SJCRH30 (cell line): ENCODE measurements around the gene POR. TPM values are rescaled to one million over a fixed set of nuclear protein-coding genes. Genes with fewer than 3 reads are reported as not detected.

Experiments used
- DNase-seq, 2 experiments: peaks; one replicate each; pipeline ENCODE4 v3.0.0-alpha.2; 2015 to 2020
- H3K27ac ChIP-seq: fragments of 250-450 bp; sonication (Bioruptor Pico); 2 replicates; pipeline ENCODE4 v1.5.1; 2020; ENCODE audit warnings: mild to moderate bottlenecking, moderate library complexity
- H3K27me3 ChIP-seq: fragments of 250-450 bp; sonication (Bioruptor Pico); 2 replicates; pipeline ENCODE4 v1.5.1; 2020; ENCODE audit warnings: mild to moderate bottlenecking, moderate library complexity
- H3K36me3 ChIP-seq: fragments of 250-450 bp; sonication (Bioruptor Pico); 2 replicates; pipeline ENCODE4 v1.5.1; 2020; ENCODE audit warnings: mild to moderate bottlenecking, moderate library complexity
- H3K4me1 ChIP-seq: fragments of 250-450 bp; sonication (Bioruptor Pico); 2 replicates; pipeline ENCODE4 v1.5.1; 2020; ENCODE audit warnings: mild to moderate bottlenecking, moderate library complexity
- H3K4me3 ChIP-seq: fragments of 250-450 bp; sonication (Bioruptor Pico); 2 replicates; pipeline ENCODE4 v1.5.1; 2020; ENCODE audit warnings: mild to moderate bottlenecking, moderate library complexity
- H3K9me3 ChIP-seq: fragments of 250-450 bp; sonication (Bioruptor Pico); replicated peaks from 2 replicates; pipeline ENCODE4 v1.5.1; 2020; ENCODE audit warnings: mild to moderate bottlenecking, moderate library complexity
- total RNA-seq: library from RNA; depleted of rRNA; stranded (reverse); fragments of >200 nt; shearing (Covaris generic); gene quantifications from 2 replicates; pipeline ENCODE4 v1.2.3, GENCODE V29; 2014

Gene POR
- total RNA-seq, 1 experiment from 2014 or later = 109 TPM

DNA sequence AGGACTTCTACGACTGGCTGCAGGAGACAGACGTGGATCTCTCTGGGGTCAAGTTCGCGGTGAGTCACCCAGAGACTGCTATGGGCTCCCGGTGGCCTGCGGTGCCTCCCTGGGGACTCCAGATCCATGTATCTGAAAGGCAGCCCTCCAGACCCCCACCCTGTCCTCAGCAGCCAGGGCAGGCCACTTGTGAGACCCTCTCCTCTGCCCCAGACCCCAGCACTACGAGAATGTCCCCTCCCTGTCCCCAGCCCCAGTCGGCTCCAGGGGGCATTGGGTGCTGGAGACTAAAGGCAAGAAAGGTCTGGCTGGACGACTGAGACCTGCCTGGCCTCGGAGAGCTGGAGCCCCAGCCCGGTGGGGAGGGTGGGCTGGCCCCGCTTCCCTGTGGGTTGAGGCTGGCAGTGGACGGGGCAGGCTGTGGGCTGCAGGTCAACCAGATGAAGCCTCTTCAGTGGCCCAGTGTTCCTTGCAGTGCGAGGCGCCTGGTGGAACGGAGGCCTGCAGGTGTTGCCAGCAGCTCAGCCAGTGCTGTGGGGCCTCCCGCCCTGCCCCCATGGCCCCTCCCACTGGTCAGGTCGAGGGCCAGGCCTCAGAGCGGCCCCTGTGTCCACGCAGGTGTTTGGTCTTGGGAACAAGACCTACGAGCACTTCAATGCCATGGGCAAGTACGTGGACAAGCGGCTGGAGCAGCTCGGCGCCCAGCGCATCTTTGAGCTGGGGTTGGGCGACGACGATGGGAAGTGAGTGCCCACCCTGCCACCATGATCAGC lies 65.7 kb downstream of the POR start:
- H3K9me3 ChIP-seq = no peaks in the 10 kb centered on the region
- no peaks in the 10 kb centered on the region for H3K27me3 ChIP-seq
- no peak overlapping the region for H3K4me3 ChIP-seq
- no peak overlapping the region for H3K27ac ChIP-seq
- H3K4me1 ChIP-seq = peaks cover 17% of the 10 kb centered on the region
- H3K36me3 ChIP-seq = peaks cover 55% of the 10 kb centered on the region
- DNase-seq = no peak

DNA sequence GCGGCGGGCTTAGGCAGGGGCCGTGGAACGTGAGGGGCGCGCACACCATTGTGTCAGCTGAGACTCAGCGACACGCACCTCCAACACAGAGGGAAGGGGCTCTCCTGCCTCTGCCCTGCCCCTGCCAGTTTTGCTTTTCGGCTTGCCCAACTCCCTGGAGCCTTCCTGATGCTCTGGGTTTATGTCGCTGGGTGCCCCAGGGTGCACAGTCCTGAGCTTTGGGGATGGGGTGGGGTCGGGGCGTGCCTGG lies 66.2 kb downstream of the POR start:
- no peak for DNase-seq
- H3K4me3 ChIP-seq = no peak overlapping the region
- no peaks in the 10 kb centered on the region for H3K9me3 ChIP-seq
- no peaks in the 10 kb centered on the region for H3K27me3 ChIP-seq
- H3K36me3 ChIP-seq = peaks cover 60% of the 10 kb centered on the region
- H3K4me1 ChIP-seq = peaks cover 17% of the 10 kb centered on the region
- H3K27ac ChIP-seq = no peak overlapping the region

DNA sequence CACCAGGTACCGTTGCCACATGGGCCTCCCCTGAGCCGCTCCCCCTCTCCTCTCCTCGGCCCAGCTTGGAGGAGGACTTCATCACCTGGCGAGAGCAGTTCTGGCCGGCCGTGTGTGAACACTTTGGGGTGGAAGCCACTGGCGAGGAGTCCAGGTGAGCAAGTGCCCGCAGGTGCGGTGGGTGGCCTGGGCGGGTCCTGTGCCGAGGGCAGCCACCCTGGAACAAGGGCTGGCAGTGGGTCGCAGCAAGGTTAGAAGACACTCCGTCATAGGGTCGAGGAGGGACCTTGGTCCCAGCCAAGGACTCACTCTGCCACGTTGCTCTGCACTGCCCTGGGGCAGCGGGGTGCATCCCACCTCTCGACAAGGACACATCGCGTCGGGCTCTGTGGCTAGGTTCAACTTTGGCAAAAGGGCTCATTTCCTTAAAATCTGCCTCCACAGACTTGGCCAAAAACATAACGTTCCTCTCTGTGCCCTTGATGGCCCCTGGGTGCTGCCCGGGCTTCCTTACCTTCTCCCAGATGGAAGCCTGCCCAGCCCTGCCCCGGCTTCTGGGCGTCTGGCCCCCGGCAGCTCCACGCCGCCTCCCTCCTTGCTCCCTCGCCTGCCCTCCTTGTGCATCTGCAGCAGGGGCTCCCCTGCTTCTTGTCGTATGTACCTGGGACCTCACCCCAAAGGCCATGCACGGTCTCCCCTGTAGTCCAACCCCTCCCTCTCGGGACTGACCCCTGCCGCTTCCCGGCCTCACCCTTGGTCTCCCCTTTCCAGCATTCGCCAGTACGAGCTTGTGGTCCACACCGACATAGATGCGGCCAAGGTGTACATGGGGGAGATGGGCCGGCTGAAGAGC lies 66.7 kb downstream of the POR start:
- Histone ChIP-seq H3K4me1 (peaks cover 17% of the 10 kb centered on the region), H3K27me3 (no peaks in the 10 kb centered on the region), H3K4me3 (no peak overlapping the region), H3K9me3 (no peaks in the 10 kb centered on the region), H3K36me3 (peaks cover 66% of the 10 kb centered on the region), H3K27ac (no peak overlapping the region)
- no peak for DNase-seq

DNA sequence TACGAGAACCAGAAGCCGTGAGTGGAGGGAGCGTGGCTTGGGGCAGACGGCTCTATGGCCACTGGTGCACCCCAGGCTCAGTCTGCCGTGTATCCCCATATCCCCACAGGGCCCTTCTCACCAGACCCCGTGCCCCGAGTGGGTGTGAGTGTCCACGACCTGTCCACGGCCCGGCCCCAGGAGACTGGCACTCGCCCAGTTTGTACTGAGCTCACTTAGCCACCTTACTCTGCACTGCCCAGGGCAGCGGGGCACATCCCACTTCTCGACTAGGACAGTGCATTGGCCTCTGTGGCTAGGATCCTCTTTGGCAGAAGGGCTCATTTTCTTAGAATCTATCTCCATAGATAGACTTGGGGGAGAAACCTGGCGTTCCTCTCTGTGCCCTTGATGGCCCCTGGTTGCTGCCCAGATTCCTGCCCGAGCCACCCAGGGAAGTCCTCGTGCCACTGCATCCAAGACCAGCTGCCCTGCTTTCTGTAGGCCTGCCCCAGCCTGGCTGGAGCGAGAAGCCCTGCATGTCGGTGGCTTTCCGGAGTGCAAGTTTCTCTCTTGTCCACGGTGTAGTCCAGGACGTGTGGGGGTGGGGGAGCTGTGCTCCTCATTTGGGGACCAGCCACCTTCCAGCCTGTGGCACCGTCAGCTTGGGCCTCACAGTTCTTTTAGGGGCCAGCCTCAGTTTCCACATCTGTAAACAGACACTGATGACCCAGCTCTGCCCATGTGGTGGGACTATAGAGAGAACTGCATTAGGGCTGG lies 67.5 kb downstream of the POR start:
- DNase-seq = no peak
- no peak overlapping the region for H3K4me3 ChIP-seq
- no peaks in the 10 kb centered on the region for H3K27me3 ChIP-seq
- no peak overlapping the region for H3K27ac ChIP-seq
- peaks cover 73% of the 10 kb centered on the region for H3K36me3 ChIP-seq
- peaks cover 10% of the 10 kb centered on the region for H3K4me1 ChIP-seq
- no peaks in the 10 kb centered on the region for H3K9me3 ChIP-seq

DNA sequence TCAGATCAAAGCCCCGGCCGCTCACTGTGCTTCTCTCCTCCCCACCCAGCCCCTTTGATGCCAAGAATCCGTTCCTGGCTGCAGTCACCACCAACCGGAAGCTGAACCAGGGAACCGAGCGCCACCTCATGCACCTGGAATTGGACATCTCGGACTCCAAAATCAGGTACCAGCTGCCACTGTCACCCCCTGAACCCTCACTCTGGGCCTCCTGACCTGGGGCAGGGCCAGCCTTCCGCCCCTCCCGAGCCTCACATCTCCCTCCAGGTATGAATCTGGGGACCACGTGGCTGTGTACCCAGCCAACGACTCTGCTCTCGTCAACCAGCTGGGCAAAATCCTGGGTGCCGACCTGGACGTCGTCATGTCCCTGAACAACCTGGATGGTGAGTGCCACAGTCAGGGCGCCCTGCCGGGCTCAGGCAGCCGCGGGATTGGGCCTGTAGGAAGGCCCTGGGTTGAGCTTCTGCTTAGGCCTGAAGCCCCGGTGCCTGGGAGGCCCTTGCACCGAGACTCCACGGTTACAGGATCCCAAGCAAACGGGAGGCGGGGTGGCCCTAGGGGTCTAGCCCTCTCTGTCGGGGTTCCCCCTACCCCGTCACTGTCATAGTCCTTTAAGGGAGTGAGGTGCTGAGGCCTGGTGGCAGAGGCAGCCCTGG lies 68.6 kb downstream of the POR start:
- Histone ChIP-seq H3K27me3 (no peaks in the 10 kb centered on the region), H3K9me3 (no peaks in the 10 kb centered on the region), H3K4me1 (peaks cover under 1% of the 10 kb centered on the region; the same call in 1 of the 2 replicates), H3K36me3 (peaks cover 75% of the 10 kb centered on the region), H3K27ac (no peak overlapping the region), H3K4me3 (no peak overlapping the region)
- no peak for DNase-seq

DNA sequence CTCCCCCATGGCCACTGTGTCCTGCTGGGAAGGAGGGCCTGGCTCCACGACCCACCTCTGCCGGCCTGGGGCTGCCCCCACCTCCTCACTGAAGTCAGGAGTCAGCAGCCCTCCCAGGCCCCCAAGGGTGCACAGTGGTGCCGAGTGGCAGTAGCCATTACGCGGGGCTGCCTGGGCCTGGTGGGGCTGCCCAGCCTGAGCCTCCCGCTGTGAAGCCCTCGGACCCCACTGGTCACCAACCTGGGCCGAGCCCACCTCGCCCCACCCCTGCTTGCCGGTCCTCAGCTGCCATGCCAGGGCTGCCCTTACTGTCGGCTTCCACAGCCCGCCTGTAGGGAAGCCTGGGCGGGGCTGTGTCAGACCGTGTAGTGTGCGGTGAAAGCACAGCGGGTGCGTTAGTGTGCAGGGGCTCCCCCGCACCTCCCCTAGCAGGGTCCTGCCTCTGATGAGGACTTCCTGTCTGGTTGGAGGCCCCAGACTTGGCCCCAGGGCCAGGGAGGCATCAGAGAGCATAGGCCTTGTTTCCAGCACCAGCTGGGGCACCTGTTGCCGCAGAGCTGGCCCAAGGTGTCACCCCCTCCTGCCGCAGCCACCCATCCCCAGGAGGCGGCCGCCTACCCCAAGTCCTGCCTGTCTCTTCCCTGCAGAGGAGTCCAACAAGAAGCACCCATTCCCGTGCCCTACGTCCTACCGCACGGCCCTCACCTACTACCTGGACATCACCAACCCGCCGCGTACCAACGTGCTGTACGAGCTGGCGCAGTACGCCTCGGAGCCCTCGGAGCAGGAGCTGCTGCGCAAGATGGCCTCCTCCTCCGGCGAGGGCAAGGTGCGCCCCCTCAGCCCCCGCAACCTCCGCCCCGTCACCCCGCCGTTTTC lies 69.4 kb downstream of the POR start:
- H3K36me3 ChIP-seq = peaks cover 68% of the 10 kb centered on the region
- peaks cover 3% of the 10 kb centered on the region; the same call in 1 of the 2 replicates for H3K4me1 ChIP-seq
- H3K4me3 ChIP-seq = no peak overlapping the region
- no peak for DNase-seq
- no peak overlapping the region for H3K27ac ChIP-seq
- no peaks in the 10 kb centered on the region for H3K9me3 ChIP-seq
- H3K27me3 ChIP-seq = no peaks in the 10 kb centered on the region

DNA sequence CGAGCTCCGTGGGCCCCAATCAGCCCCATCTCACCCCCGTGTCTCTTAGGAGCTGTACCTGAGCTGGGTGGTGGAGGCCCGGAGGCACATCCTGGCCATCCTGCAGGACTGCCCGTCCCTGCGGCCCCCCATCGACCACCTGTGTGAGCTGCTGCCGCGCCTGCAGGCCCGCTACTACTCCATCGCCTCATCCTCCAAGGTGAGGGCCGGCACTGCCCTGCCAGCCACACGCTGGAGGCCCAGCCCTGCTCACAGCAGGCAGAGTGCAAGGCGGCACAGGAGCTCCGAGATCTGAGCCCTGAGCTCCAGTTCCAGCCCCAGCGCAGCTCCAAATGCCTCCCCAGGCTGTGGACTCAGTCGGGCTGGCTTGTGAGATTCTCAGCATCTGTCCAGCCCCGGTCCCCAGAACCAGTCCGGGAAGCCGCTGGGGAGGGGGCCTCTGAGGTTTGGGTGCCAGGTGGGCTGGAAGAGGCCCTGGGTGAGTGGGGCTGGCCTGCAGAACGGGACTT lies 70.1 kb downstream of the POR start:
- H3K4me3 ChIP-seq = no peak overlapping the region
- H3K27me3 ChIP-seq = no peaks in the 10 kb centered on the region
- no peak for DNase-seq
- H3K27ac ChIP-seq = no peak overlapping the region
- H3K4me1 ChIP-seq = peaks cover 8% of the 10 kb centered on the region; the same call in 1 of the 2 replicates
- peaks cover 66% of the 10 kb centered on the region for H3K36me3 ChIP-seq
- H3K9me3 ChIP-seq = no peaks in the 10 kb centered on the region

DNA sequence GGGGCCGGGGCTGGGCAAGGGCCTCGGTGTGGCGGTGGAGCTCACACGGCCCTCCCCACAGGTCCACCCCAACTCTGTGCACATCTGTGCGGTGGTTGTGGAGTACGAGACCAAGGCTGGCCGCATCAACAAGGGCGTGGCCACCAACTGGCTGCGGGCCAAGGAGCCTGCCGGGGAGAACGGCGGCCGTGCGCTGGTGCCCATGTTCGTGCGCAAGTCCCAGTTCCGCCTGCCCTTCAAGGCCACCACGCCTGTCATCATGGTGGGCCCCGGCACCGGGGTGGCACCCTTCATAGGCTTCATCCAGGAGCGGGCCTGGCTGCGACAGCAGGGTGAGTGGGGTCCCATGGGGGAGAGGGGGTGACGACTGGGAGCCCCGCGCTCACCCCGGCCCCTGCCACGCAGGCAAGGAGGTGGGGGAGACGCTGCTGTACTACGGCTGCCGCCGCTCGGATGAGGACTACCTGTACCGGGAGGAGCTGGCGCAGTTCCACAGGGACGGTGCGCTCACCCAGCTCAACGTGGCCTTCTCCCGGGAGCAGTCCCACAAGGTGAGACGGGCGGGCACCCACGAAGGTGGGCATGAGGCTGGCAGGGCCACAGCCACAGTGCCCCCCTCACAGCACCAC lies 70.7 kb downstream of the POR start:
- Histone ChIP-seq H3K27ac (no peak overlapping the region), H3K27me3 (no peaks in the 10 kb centered on the region), H3K4me1 (peaks cover 11% of the 10 kb centered on the region; the same call in 1 of the 2 replicates), H3K9me3 (no peaks in the 10 kb centered on the region), H3K36me3 (peaks cover 61% of the 10 kb centered on the region), H3K4me3 (no peak overlapping the region)
- no peak for DNase-seq

DNA sequence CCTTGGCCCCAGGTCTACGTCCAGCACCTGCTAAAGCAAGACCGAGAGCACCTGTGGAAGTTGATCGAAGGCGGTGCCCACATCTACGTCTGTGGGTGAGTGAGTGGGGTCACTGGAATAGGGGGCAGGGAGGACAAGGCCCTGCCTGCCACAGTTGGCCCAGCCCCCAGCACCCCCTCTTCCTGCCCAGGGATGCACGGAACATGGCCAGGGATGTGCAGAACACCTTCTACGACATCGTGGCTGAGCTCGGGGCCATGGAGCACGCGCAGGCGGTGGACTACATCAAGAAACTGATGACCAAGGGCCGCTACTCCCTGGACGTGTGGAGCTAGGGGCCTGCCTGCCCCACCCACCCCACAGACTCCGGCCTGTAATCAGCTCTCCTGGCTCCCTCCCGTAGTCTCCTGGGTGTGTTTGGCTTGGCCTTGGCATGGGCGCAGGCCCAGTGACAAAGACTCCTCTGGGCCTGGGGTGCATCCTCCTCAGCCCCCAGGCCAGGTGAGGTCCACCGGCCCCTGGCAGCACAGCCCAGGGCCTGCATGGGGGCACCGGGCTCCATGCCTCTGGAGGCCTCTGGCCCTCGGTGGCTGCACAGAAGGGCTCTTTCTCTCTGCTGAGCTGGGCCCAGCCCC lies 71.3 kb downstream of the POR start:
- Histone ChIP-seq H3K4me1 (peaks cover 16% of the 10 kb centered on the region), H3K27me3 (no peaks in the 10 kb centered on the region), H3K9me3 (no peaks in the 10 kb centered on the region), H3K4me3 (no peak overlapping the region), H3K27ac (no peak overlapping the region), H3K36me3 (peaks cover 59% of the 10 kb centered on the region)
- DNase-seq = no peak

DNA sequence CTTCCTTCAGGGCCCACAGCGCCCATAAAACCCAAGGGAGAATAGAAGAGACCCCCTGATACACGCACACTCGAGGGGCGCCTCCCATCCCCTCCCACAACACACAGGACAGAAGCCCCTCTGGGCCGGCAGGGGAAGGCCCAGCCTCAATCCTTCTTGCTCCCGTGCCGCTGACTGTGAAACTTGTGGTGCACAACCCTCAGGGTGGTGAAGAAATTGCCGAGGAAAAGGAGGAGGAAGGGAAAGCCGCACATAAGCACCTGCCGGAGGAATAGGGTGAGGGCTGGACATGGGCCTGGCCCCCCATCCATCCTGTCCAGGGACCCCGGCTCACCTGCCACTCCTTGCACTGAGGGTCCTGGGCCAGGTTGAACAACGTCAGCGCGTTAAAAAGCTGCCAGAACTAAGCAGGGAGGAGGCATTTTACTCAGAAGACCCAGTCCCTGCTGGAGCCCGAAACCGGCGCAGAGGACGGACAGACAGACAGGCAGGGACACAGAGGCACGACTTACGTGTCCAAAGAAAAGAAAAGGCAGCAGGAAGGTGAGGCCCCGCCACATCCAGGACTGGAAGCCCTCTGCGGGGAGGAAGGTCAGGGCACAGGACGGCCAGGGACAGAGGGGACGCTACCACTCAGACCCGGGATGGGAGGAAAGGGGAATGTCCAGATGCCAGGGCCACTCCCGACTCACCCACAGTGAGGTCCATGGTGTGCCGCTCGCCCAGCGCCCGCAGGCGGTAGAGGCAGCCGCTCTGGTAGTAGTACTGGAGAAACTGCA lies 72.3 kb downstream of the POR start:
- peaks cover 53% of the 10 kb centered on the region for H3K36me3 ChIP-seq

DNA sequence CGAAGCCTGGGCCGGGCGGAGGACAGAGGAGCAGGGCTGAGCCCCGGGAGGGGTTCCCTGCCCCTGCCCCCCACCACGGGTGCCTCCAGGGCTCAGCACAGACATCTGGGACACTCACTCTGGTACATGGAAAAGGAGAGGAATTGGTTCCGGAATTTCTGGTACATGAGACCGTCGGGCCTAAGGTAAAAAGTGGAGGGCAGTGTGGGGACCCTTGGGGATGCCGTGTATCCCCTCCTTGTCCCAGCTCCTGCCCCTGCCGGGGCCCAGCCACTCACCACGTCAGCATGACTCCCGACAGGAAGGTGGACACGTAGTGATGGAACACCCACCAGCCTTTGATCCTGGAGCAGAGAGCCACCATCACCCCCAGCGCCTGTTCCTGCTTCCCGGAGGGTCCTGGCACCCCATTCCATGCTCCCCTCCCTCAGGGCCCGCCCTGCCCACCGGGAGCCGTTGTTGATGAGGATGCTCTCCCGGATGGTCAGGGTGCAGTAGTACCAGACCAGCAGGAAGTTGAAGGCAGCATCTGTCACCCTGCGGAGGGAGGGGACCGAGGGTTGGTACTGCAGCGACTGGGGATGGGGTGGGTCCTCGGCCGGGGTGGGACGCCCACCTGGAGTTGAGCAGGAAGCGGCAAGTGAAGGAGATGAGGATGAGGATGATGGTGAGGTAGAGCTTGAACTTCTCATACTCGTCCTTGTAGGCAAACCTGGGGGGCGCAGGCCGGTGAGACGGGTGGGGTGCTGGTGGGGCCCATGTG lies 73.0 kb downstream of the POR start:
- Histone ChIP-seq H3K4me3 (no peak overlapping the region), H3K27me3 (no peaks in the 10 kb centered on the region), H3K9me3 (no peaks in the 10 kb centered on the region), H3K36me3 (peaks cover 48% of the 10 kb centered on the region), H3K4me1 (peaks cover 22% of the 10 kb centered on the region), H3K27ac (no peak overlapping the region)
- no peak for DNase-seq

More for the DNA sequence above, 72.3 kb downstream of the POR start:
- Histone ChIP-seq H3K9me3 (no peaks in the 10 kb centered on the region), H3K4me3 (no peak overlapping the region), H3K27ac (no peak overlapping the region), H3K4me1 (peaks cover 18% of the 10 kb centered on the region), H3K27me3 (no peaks in the 10 kb centered on the region)
- no peak for DNase-seq
